ENCODE results near the gene TXNDC5.
"Not testable (repeated sequence)": the region's sequence is repeated elsewhere in the genome, so short reads cannot be mapped to it uniquely, and the experiment has no call there.

Gene TXNDC5

GRCh38 chr6:7914991-7915789 is 4.6 kb upstream of the TXNDC5 start:
- in situ Hi-C loops (cut with MboI; ENCODE audit: low sequenced_read_pairs) = no loop called here

- in situ Hi-C loops (cut with MboI; ENCODE audit: low sequenced_read_pairs) = no loop called here
Observed at GRCh38 chr6:7914311-7914710, 3.7 kb upstream of the TXNDC5 start.

DNA sequence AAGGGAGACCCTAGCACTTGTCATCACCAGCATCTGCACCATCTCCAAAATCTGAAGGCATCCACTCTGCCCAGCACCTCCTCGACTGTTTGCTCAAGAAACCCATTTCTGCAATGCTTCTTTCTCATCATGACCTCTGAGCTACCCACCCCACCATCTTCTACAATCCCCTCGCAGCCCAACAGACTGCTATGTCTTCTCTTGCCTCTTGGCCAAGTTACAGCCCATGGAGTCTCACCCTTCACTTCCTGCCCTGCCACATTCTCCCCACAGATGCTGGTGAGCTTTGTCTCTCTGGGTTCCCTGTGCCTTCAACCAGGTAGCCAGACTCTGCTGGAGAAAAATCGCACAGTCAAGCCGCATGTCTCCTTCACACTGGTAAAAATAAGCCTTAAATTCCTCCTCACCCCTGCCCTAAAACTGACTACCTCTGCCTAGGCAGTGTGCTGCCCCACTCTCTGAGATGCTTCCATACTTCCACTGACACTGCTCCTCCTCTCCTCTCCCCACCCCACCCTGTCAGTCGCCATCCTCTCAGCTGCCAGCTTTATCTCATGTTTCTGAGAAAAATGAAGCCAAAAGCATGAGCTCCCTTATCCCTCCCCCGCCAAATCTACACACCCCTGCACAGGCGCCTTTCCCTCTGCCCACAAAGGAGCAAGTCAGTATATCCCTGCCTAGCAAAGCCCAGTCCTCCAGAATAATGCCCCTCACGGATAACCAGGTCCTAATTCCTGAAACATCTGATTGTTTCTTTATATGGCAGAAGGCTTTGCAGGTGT is 2.3 kb upstream of the TXNDC5 start:
- in situ Hi-C loops (cut with MboI; ENCODE audit: low sequenced_read_pairs) = no loop called here

- in situ Hi-C loops (cut with MboI; ENCODE audit: low sequenced_read_pairs) = no loop called here
Observed at GRCh38 chr6:7912024-7912423, 1.4 kb upstream of the TXNDC5 start.

DNA sequence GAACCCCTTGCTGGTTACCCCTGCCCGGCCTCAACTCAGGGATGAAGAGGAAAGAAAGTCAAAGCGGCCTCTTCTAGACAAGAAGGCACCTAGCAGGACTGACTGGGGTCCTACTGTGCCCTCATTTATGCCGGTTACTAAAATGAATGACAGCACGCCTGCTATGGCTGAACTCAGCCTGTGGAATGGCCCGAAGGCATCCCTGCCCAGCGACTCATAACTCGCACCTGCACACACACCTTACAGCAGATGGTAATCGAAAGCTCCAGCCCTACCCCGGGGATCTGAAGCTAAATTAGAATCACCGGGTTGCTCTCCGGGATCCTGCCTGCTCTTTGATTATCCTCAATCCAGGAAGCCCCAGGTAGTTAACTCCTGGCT is 747 bp upstream of the TXNDC5 start:
- in situ Hi-C loops (cut with MboI; ENCODE audit: low sequenced_read_pairs) = no loop called here

- in situ Hi-C loops (cut with MboI; ENCODE audit: low sequenced_read_pairs) = no loop called here
Observed at GRCh38 chr6:7910298-7910653, 312 bp downstream of the TXNDC5 start.

DNA sequence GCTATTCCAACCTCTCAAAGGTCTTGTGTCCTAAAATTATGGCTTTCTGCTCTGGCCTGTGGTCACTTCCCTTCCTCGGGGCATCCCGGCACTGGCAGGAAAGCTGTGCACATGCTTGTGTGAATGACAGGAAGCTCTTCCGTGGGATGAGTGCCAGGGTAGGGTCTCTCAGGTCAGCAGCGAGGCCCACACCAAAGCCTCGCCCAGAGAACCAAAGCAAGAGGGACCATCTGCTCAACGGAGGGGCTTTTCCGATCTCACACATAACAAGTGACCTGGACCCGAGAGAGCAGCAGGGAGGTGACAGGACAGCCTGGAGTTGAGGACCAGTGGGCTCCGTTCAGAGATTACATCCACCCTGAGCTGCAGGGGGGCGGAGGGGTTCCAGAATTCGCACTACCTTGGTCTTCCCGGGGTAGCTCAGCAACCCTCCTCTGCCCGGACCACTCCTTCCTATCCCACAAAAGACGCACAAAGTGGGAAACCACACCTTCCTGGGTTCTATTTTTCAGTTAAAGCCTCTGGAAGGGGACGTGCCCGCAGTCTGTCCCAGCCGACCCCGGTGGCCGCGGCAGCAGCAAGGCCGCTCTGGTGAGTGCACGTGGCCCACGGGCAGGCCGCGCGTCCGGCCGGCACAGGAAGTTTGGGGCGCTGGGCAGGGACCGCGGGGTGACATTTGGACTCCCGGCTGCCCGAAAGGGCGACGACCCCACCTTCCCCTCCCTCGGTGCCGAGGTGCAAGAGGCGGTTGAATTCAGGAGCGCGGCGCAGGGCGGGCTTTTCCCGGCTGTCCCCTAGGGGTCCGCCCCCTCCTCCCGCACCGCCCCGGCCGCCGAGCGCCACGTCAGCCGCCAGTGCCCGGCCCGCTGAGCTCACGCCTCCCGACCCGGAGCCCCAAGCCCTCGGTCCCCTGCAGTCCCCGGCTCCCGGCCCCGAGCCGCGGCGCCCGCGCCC is 988 bp downstream of the TXNDC5 start:
- in situ Hi-C loops (cut with MboI; ENCODE audit: low sequenced_read_pairs) = no loop called here

GRCh38 chr6:7907159-7907558 is 3.4 kb downstream of the TXNDC5 start:
- in situ Hi-C loops (cut with MboI; ENCODE audit: low sequenced_read_pairs) = no loop called here

DNA sequence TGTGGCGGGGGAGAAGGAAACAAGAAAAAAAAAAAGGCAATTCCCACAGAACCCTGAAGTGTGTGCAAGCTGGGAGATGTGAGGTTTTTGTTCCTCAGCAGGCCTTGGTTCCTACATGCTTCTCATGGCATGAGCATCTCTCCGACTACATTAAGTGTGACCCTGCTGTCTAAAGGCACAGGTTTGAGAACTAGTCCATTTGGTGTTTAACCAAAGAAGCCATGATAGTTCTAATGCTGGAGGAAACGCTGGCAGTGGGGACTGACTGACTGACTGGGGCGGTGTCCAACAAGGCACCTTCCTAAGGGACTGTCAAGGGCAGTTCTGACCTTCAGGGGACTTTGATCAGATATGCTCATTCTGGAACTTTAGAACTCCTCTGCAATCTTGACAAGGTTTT is 3.8 kb downstream of the TXNDC5 start:
- in situ Hi-C loops (cut with MboI; ENCODE audit: low sequenced_read_pairs) = no loop called here

DNA sequence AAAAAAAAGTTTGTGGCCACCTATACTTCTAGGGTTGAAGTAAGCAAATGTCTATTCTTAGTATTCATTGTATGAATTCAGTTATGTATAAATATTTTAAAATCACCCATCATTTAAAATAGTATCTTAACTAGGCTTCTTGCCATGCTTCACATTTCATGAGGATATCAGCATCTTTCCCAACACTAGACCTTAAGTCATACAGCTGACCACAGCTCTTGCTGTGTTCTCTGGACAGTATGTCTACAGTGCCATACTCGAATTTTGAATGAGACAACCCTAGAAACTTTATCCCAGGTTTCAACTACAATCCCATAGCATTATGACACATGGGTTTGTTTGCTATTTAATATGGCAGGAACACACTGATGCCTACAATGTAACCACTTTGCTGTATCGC is 5.2 kb downstream of the TXNDC5 start:
- in situ Hi-C loops (cut with MboI; ENCODE audit: low sequenced_read_pairs) = no loop called here

GRCh38 chr6:7904654-7905319 is 5.8 kb downstream of the TXNDC5 start:
- in situ Hi-C loops (cut with MboI; ENCODE audit: low sequenced_read_pairs) = no loop called here

DNA sequence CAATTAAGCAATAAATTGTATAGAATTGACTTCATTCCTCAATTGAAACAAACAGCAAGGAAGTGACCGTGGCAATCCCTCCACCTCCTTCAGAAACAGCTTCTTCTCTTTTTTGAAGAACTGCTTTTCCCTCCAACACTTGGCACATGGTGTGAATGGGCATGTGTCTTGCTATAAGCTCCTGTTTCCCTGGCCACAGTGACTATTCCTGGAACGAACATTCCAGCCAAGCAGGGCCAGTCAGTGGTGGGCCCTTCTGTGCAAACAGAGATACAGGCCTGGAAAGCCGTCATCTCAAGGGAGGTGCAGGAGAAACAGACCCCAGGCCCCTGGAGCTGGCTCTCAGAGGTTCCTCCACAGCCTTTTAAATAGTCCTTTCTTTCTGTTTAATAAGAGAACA is 6.9 kb downstream of the TXNDC5 start:
- in situ Hi-C loops (cut with MboI; ENCODE audit: low sequenced_read_pairs) = no loop called here

GRCh38 chr6:7902867-7903266 is 7.7 kb downstream of the TXNDC5 start:
- in situ Hi-C loops (cut with MboI; ENCODE audit: low sequenced_read_pairs) = no loop called here

DNA sequence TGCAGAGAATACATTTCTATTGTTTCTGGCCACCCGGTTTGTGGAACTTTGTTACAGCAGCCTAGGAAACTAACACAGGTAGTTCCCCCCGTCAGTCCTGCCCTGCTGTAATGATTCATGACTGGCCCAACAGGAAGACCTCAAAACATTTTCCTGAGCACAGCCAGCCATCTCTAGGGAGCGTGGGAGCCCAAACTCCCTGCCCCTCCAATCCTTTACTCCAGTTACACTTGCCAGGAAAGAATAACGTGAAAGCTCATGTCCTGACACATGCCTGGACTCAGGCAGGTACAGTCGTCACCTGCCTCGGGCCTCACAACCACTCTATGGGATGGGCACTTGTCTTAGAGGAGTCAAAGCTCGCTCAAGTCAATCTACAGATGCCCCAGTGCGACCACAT is 8.4 kb downstream of the TXNDC5 start:
- in situ Hi-C loops (cut with MboI; ENCODE audit: low sequenced_read_pairs) = no loop called here

DNA sequence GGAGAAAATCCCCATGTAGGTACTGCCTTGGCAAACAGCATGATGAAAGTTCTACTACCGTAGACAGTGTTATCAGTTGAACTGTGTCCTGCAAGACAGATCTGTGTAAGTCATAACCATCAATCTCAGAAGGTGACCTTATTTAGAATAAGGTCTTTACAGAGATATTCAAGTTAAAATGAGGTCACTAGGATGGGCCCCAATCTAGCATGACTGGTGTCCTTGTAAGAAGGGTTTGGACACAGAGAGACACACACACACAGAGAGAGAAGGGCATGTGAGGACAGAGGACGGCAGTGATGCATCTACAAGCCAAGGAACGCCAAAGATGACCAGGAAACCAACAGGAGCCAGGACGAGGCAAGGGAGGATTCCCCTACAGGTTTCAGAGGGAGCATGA is 8.8 kb downstream of the TXNDC5 start:
- in situ Hi-C loops (cut with MboI; ENCODE audit: low sequenced_read_pairs) = no loop called here

DNA sequence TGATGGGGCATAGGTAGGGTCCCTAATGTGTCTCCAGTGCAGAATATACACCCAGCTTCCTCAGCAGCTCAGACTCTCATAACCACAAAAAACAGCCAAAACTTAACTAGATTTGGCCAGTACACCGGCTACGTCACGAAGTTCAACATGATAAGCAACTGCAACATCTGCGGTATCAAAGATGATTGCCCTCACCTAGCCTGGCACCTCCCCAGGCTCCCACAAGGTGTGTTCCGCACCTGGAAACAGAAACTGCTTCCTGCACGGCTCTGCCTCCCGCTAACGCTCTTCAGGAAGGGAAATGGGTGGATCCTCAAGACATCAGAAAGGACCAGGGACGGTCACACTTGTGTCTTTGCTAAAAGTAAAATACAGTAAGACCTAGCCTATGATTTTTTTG is 9.5 kb downstream of the TXNDC5 start:
- in situ Hi-C loops (cut with MboI; ENCODE audit: low sequenced_read_pairs) = no loop called here

- in situ Hi-C loops (cut with MboI; ENCODE audit: low sequenced_read_pairs) = no loop called here
Observed at GRCh38 chr6:7900621-7901020, 10.0 kb downstream of the TXNDC5 start.

- in situ Hi-C loops (cut with MboI; ENCODE audit: low sequenced_read_pairs) = no loop called here
Observed at GRCh38 chr6:7899889-7900213, 10.7 kb downstream of the TXNDC5 start.

DNA sequence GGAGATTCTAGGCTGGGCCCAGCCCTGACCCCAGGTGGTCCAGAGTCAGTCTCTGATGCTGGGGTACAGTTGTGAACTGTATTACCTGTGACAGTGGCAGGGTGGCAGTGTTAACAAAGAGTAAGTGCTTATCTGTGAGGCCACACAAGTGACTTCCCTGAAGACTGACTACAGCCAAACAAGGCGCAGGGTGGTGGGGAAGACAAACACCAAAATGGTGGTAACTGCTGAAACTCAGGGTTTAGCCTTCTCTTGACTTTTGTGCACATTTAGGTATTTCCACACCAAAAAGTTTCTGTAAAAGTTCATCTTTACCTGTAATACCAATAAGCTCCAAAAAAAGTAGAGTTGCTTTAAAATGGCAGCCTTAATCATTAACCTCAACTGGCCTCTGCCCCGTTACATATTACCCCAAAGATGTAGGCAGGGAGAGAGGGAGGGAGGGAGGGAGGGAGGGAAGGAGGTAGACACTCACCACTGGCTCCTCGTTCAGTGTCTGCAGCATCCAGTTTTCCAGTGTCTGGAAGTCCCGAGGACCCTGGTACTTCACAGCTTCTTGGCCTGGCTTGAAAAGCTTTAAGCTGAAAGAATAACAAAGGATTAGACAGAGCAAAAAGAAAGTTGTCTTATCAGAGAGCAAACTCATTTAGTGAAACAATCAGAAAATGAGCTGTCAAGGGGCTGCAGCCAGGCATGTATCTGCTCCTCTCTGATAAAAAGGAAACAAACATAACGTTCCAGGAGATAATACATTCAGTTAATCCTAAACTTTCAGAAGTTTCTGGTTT is 11.3 kb downstream of the TXNDC5 start:
- in situ Hi-C loops (cut with MboI; ENCODE audit: low sequenced_read_pairs) = no loop called here

DNA sequence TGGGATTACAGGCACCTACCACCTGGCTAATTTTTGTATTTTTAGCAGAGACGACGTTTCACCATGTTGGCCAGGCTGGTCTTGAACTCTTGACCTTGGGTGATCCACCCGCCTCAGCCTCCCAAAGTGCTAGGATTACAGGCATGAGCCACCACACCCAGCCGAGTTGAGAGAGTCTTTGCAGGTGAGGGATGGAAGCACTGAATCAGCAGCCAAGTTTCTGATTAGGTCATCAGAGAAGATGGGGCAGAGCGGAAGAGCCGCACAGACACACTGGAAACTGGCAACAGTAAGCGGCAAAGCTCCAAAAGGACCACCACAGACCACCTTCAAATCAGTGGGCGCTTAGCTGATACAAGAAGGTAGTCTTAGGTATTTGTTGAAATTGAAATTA is 12.4 kb downstream of the TXNDC5 start:
- in situ Hi-C loops (cut with MboI; ENCODE audit: low sequenced_read_pairs) = not testable (repeated sequence)
